GM23338 (cell line): ENCODE results near the gene SRSF2. TPM values are rescaled to one million over a fixed set of nuclear protein-coding genes. Genes with fewer than 3 reads are reported as not detected.

Experiments used
- ATAC-seq: fragments of 200-7000 bp; cut with Tn5 transposase; 3 replicates; pipeline ENCODE4 v1.9.1; 2020
- DNase-seq: peaks from one replicate; pipeline ENCODE4 v3.0.0-alpha.2; 2015; ENCODE audit warnings: low spot score
- H2AFZ ChIP-seq: fragments of 200-600 bp; sonication (generic); 2 replicates; pipeline ENCODE4 v1.8.0; 2016; ENCODE audit warnings: antibody characterized with exemption, mild to moderate bottlenecking, moderate library complexity
- H3F3A ChIP-seq: fragments of 200-600 bp; sonication (generic); replicated peaks from 2 replicates; pipeline ENCODE4 v1.8.0; 2017; ENCODE audit warnings: antibody characterized with exemption, mixed run types, low read depth
- H3K27ac ChIP-seq: fragments of 200-600 bp; sonication (generic); 2 replicates; pipeline ENCODE4 v1.6.1; 2016; ENCODE audit warnings: low read depth
- H3K27me3 ChIP-seq: fragments of 200-600 bp; sonication (generic); 2 replicates; pipeline ENCODE4 v1.8.0; 2016; ENCODE audit warnings: mild to moderate bottlenecking, mixed run types, moderate library complexity; ENCODE audit not compliant: insufficient read depth
- H3K36me3 ChIP-seq: fragments of 200-600 bp; sonication (generic); 2 replicates; pipeline ENCODE4 v1.8.0; 2016; ENCODE audit warnings: mild to moderate bottlenecking; ENCODE audit not compliant: insufficient read depth
- H3K4me1 ChIP-seq: fragments of 200-600 bp; sonication (generic); 2 replicates; pipeline ENCODE4 v1.8.0; 2016; ENCODE audit warnings: mild to moderate bottlenecking, moderate library complexity; ENCODE audit not compliant: insufficient read depth
- H3K4me2 ChIP-seq: fragments of 200-600 bp; sonication (generic); 2 replicates; pipeline ENCODE4 v1.7.1; 2017; ENCODE audit warnings: mixed run types
- H3K4me3 ChIP-seq: fragments of 200-600 bp; sonication (generic); 2 replicates; pipeline ENCODE4 v1.6.1; 2016; ENCODE audit warnings: mixed run types
- H3K79me2 ChIP-seq: fragments of 200-600 bp; sonication (generic); replicated peaks from 2 replicates; pipeline ENCODE4 v1.8.0; 2017; ENCODE audit warnings: mild to moderate bottlenecking; ENCODE audit not compliant: insufficient read depth
- H3K9me2 ChIP-seq: fragments of 200-600 bp; sonication (generic); 2 replicates; pipeline ENCODE4 v1.8.0; 2017; ENCODE audit not compliant: insufficient read depth
- H4K20me1 ChIP-seq: fragments of 200-600 bp; sonication (generic); replicated peaks from 2 replicates; pipeline ENCODE4 v1.8.0; 2017; ENCODE audit warnings: mild to moderate bottlenecking; ENCODE audit not compliant: insufficient read depth
- H3K27ac Mint-ChIP-seq: 2 replicates; pipeline ENCODE4 v1.8.0; 2020; ENCODE audit warnings: inconsistent platforms, mild to moderate bottlenecking, moderate library complexity, mixed read lengths
- H3K27me3 Mint-ChIP-seq: 3 replicates; pipeline ENCODE4 v1.8.0; 2022; ENCODE audit warnings: low read depth, mild to moderate bottlenecking, moderate library complexity, mixed read lengths, inconsistent platforms; ENCODE audit not compliant: insufficient read depth, poor library complexity
- H3K36me3 Mint-ChIP-seq: 3 replicates; pipeline ENCODE4 v1.8.0; 2021; ENCODE audit warnings: low read depth, mild to moderate bottlenecking, inconsistent platforms, moderate library complexity, mixed read lengths
- H3K4me1 Mint-ChIP-seq: 3 replicates; pipeline ENCODE4 v1.8.0; 2020; ENCODE audit warnings: mild to moderate bottlenecking, inconsistent platforms, mixed read lengths
- H3K4me3 Mint-ChIP-seq: 3 replicates; pipeline ENCODE4 v1.8.0; 2021; ENCODE audit warnings: moderate library complexity, mild to moderate bottlenecking, inconsistent platforms, mixed read lengths
- H3K9me3 Mint-ChIP-seq: 3 replicates; pipeline ENCODE4 v1.8.0; 2020; ENCODE audit warnings: moderate library complexity, mild to moderate bottlenecking, inconsistent platforms, mixed read lengths
- CREB1 ChIP-seq: fragments of 250-450 bp; sonication (Bioruptor Pico); IDR thresholded peaks from 2 replicates; pipeline ENCODE4 v1.5.0; 2020; ENCODE audit warnings: low read depth, mild to moderate bottlenecking, moderate library complexity
- CTCF ChIP-seq, 2 experiments: fragments of 200-600 bp in 1 of 2; sonication (generic) in 1 of 2; conservative IDR thresholded peaks; 2 replicates each; pipeline versions ENCODE4 v1.5.1 to v1.6.1; 2016 to 2017; ENCODE audit warnings: antibody characterized with exemption in 2 of 2, low read depth in 2 of 2, mild to moderate bottlenecking in 2 of 2, moderate library complexity in 1 of 2
- ETS1 ChIP-seq: IDR thresholded peaks from 2 replicates; pipeline ENCODE4 v1.6.1; 2016; ENCODE audit warnings: antibody characterized with exemption
- EZH2 ChIP-seq: fragments of 200-600 bp; sonication (generic); IDR thresholded peaks from one replicate; pipeline ENCODE4 v1.8.0; 2017; ENCODE audit warnings: antibody characterized with exemption, mild to moderate bottlenecking, low read depth; ENCODE audit not compliant: unreplicated experiment
- EZH2phosphoT487 ChIP-seq: fragments of 200-600 bp; sonication (generic); IDR thresholded peaks from one replicate; pipeline ENCODE4 v1.8.1; 2018; ENCODE audit warnings: antibody characterized with exemption; ENCODE audit not compliant: unreplicated experiment
- JUNB ChIP-seq: IDR thresholded peaks from one replicate; pipeline ENCODE4 v1.6.1; 2016; ENCODE audit warnings: antibody characterized with exemption; ENCODE audit not compliant: unreplicated experiment
- POLR2AphosphoS5 ChIP-seq: IDR thresholded peaks from 2 replicates; pipeline ENCODE4 v1.6.1; 2016; ENCODE audit warnings: antibody characterized with exemption, low read depth
- STAT1 ChIP-seq: IDR thresholded peaks from one replicate; pipeline ENCODE4 v1.6.1; 2016; ENCODE audit warnings: antibody characterized with exemption; ENCODE audit not compliant: unreplicated experiment
- ZNF114 ChIP-seq: fragments of 250-450 bp; sonication (Bioruptor Pico); IDR thresholded peaks from 2 replicates; pipeline ENCODE4 v1.5.0; 2020; ENCODE audit warnings: mild to moderate bottlenecking, moderate library complexity
- ZNF462 ChIP-seq: fragments of 250-450 bp; sonication (Bioruptor Pico); IDR thresholded peaks from 2 replicates; pipeline ENCODE4 v1.5.0; 2020; ENCODE audit warnings: mild to moderate bottlenecking, moderate library complexity
- polyA plus RNA-seq: library from polyadenylated mRNA; unstranded; fragments of >200 nt; fragmentation: Nextera tagmentation; extraction: Ambion mirVana; gene quantifications from 2 replicates; pipeline ENCODE4 v1.2.1, GENCODE V29; 2016
- total RNA-seq: library from RNA; depleted of rRNA; stranded (reverse); fragments of >200 nt; shearing (Covaris generic); gene quantifications from 2 replicates; pipeline ENCODE4 v1.2.3, GENCODE V29; 2014

SRSF2 gene
- total and polyA plus RNA-seq, 2 experiments from 2014 or later = 317 to 547 TPM

GRCh38 chr17:76696763-76697701, 40.1 kb downstream of the SRSF2 start (continued):
- TF ChIP-seq ZNF462 (CRISPR knock-in tag) (no peak), POLR2AphosphoS5 (no peak), EZH2 (no peak), STAT1 (no peak), EZH2phosphoT487 (no peak), ZNF114 (CRISPR knock-in tag) (no peak)

- DNase-seq = no peak
- H3K27ac ChIP-seq = no peak overlapping the region
- TF ChIP-seq STAT1 (no peak), JUNB (no peak), POLR2AphosphoS5 (no peak), CREB1 (no peak), ETS1 (no peak), ZNF114 (CRISPR knock-in tag) (no peak), EZH2phosphoT487 (no peak), CTCF (conservative IDR thresholded peaks at IDR 0.05; ENCODE audit: low read depth in 2 of 2) (no peak)
Observed at GRCh38 chr17:76695059-76695831, 41.9 kb downstream of the SRSF2 start.

More at GRCh38 chr17:76695059-76695831, 41.9 kb downstream of the SRSF2 start:
- Histone ChIP-seq H4K20me1 (no peaks in the 10 kb centered on the region), H3K79me2 (no peaks in the 10 kb centered on the region), H3K4me3 (no peak overlapping the region), H2AFZ (no peak overlapping the region), H3K36me3 (no peaks in the 10 kb centered on the region), H3K4me2 (no peak overlapping the region), H3F3A (no peaks in the 10 kb centered on the region), H3K27me3 (no peaks in the 10 kb centered on the region), H3K4me1 (peaks cover 16% of the 10 kb centered on the region), H3K9me2 (no peaks in the 10 kb centered on the region)
- Mint-ChIP-seq H3K9me3 (no peaks in the 10 kb centered on the region), H3K4me1 (peaks cover 25% of the 10 kb centered on the region), H3K36me3 (no peaks in the 10 kb centered on the region), H3K27ac (no peak overlapping the region), H3K27me3 (peaks cover 14% of the 10 kb centered on the region), H3K4me3 (no peak overlapping the region)
- no peak for ATAC-seq
